Stimulated activated CD8-positive, alpha-beta memory T cell treated with anti-CD3 and anti-CD28 coated beads, Interleukin-4, amount 100 ng/mL, for 48 hours (primary cell): Measurements from ENCODE around the gene DPYD.

ENCODE experiments used
- DNase-seq: peaks from one replicate; pipeline ENCODE4 v3.0.0-alpha.2; 2020

Gene DPYD

GRCh38 chr1:97123717-97124431, 797.0 kb downstream of the DPYD start:
- no peak for DNase-seq

DNA sequence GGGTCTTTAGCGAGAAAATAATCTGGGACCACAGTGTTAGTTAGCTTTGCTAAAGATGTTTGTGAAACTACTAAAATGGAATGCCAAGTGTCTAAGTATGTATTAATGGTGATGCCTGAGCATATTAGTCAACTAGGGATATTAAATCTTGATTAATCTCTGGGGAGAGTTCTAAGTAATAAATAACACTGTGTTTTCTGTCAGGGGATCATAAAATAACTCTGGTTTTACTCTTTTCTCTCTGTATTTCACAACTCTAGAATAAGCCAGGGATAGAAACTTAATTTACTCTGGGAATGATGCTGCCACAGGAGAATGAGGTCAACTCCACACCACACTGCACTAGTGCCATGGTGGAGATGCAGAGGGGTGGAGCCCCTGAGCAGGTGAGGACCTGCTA, 800.0 kb downstream of the DPYD start:
- DNase-seq = no peak

DNA sequence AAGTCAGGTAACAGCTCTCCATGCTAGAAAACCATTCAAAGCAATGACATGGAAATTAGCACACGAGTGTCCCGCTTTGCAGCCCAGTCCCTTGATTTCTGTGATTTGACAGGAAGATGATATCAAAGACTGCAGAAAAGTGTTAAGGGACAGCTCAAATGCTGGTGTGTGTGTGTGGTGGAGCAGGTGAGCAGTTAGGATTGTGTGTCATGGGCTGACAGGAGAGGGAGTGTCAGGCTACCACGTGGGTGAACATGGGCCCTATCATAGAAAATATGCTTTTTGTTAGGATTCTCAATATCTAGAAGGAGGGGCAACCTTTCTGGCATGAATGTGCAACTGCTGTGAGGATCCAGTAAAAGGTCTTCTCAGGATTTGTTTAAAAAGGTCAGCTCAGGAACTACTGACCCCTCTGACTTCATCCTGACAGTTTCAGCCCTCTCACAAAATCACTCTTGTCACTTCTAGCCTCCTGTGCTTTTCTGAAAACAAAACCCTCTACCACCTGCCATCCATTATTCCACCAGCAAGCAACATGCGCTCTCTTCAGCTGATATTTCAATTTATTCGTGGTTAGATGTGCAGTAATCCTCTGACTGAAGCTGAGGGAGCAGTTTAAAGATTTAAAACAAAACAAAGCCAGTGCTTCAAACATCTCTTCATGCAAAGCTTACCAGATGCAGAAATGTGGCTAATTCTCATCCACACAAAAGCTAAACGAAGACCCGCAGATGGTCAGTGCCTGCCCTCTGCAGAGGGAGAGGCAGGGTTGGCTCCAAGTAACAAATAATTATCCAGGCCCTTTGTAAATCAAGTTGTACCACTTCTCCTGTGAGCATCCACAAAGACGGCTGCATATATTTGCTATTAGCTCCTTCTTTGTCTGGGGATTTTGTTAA, 801.3 kb downstream of the DPYD start:
- DNase-seq = no peak

DNA sequence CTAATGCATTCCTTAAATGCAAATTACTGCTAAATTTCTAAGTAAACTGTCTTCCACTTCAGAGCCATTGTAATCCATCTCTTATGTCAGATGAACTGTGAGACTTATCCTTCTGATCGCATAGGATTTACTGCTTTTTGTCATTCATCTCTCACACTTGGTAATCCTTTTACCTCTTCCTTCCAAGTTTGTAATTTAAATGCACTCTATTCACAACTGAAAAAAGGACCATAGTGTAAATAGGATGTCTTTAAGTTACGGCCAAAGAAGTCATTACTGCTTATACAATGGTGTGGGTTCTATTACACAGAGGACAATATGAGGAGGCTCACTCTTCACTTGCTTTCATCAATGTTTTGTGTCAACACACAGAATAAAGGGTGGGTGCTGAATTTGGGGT, 806.0 kb downstream of the DPYD start:
- DNase-seq = no peak

GRCh38 chr1:97112442-97112841, 808.4 kb downstream of the DPYD start:
- DNase-seq = no peak

- no peak for DNase-seq
These were observed 812.7 kb downstream of the DPYD start for GRCh38 chr1:97108179-97108578.

GRCh38 chr1:97105531-97105930, 815.3 kb downstream of the DPYD start:
- no peak for DNase-seq

DNA sequence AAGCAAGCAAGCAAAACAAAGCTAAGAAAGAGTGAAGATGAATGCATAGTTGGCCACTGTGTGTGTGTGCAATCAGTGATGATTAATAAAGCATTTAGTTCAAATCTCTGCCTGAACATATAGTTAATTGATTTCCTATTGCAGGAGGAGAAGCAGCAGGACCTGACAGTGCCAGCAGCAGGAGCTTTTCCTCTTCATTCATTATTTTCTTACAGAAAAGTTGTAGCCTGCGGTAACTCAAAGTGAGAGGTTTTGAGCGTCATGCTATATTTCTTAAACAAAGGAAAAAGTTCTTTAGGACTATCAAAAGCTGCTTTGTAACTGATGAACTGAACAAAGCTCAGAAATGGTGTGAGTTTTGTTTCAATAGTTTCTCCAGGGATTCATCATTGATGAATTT, 819.3 kb downstream of the DPYD start:
- DNase-seq = no peak

DNA sequence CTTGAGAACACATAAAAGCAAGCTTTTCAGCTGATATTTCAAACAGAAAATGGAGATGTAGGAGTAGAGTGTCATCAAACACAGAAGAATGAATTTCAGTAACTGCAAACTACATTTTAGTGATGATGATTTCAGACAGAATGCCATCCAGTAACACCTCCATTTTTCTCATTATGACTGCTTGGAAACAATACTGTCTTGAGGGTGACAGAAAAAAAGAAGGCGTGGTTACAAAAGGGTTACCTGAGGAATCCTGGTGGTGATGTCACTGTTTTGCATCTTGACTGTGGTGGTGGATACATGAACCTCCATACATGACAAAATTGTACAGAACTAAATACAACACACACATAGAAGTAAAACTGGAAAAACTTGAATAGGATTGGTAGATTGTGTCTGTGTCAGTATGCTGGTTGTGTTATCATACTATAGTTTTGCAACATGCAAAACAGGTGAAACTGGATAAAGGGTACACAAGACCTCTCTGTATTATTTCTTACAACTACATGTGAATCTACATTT, 823.4 kb downstream of the DPYD start:
- no peak for DNase-seq

DNA sequence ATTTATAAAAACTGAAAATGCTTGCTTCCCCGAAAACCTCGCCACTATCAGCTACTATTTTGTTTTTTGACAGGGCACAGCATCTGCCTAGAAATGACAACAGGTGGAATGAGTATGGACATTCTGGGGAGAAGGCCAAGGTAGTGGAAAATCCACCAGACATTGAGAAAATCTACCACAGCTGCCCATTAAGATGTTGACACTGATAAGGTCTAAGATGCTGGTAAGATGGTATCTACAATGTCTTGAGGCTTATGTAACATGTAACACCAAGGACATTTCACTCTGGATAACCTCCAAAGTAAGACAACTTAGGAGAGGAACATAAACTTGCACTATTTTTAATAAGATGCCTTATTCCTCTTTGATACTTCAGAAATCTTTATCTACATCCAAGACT, 825.1 kb downstream of the DPYD start:
- no peak for DNase-seq

DNA sequence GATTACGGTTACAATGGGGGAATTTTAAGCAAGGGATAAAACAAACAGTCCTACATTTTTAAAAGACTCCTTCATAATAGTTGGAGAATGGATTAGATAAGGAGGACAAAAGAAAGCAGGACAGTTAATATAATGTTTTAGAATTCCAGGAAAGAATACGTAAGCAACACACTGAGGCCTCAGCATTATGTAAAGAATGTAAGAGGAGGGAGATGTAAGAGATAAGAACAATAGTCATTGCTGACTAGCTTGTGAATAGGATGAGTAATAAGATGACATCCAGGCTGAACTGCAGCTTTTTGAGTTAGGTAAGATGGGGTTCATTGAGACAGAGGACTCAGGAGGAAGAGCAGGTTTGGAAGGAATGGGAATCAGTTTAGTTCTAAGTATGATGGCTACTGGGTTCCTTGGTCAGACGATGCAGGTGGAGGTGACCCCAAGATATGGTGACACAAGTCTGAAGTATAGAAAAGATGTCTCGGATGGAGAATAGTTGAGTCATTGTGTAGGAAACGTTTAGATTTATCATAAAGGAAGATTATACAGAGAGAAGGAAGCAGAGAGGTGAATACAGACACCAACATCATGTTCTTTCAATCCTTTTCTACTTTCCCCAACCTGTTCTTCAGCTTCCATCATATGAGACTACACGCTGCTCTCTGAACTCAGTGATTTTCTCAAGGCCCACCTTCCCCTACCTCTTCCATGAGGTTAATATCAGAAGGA, 826.4 kb downstream of the DPYD start:
- no peak for DNase-seq

- DNase-seq = no peak
These were observed 827.1 kb downstream of the DPYD start for GRCh38 chr1:97093741-97094140.

DNA sequence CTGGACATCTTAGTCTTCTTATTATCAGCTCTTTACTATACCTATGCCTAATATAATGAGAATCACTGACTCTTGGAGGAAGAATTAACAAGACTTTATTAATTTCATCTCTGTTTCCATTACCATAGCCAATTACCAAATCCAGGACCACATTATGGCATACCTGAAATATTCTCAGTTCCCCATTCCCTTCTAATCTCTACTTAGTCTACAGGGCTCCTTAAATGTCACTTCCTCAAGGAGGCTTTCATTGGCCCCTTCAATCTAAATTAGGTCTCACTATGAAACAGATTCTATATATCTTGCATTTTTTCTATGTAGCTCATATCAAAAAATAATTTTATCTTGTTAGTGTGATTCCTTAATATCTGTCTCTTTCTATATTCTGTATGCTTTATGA, 828.0 kb downstream of the DPYD start:
- DNase-seq = no peak

DNA sequence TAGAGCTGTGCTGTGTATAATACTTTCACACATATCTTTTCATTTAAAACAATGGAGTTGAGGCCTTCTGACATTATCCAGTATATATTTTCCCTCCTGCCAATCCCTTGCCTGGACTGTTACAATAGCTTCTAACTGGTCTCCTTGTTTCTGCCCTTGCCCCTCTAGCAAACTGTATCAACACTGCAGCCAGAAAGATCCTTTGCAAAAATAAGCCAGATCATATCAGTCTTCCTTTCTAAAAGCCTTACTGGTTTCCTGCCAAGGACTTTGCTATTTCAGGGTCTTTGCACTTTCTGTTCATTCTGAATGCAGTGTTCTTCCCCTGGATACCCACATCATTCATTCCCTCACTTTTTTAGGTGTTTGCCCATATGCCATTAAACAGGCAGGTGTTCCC, 829.2 kb downstream of the DPYD start:
- no peak for DNase-seq

GRCh38 chr1:97091263-97091662, 829.6 kb downstream of the DPYD start:
- no peak for DNase-seq

DNA sequence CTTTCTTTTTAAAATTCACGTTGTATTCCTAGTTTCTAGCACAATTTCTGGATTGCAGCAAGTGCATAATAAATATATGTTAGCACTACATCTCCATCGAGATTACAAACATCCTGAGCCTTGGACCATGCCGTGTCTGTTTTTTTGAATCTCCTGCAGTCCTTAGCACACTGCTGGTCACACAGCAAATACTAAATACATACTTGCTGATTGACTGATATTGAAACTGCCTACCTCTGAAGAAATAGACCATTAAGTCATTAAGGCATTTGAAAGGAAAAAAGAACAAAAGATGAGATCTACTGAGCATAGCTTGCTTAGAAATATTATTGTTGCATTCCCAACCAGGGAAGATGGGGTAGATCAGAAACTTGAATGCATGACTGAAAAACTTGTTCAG, 830.1 kb downstream of the DPYD start:
- no peak for DNase-seq

- DNase-seq = no peak
These were observed 831.7 kb downstream of the DPYD start for GRCh38 chr1:97089173-97089572.

DNA sequence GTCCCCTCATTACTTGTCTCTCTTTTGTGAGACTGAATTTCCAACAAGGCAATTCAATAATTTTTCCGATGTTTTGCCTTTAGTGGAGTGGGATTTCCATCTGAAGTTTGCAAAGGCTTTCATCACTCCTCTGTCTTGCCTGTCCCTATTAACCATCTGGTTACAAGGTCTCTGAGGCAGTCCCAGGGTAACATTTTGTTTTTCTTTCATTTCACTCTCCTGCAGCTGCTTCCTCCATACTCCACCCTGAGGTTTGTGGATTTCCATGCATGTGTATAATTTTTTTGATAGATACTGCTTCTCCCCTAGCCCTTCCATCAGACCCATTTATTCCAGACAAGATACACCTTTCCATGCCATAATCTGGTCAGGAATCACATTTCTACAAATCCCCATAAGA, 832.4 kb downstream of the DPYD start:
- DNase-seq = no peak

- no peak for DNase-seq
These were observed 836.3 kb downstream of the DPYD start for GRCh38 chr1:97084546-97084945.

DNA sequence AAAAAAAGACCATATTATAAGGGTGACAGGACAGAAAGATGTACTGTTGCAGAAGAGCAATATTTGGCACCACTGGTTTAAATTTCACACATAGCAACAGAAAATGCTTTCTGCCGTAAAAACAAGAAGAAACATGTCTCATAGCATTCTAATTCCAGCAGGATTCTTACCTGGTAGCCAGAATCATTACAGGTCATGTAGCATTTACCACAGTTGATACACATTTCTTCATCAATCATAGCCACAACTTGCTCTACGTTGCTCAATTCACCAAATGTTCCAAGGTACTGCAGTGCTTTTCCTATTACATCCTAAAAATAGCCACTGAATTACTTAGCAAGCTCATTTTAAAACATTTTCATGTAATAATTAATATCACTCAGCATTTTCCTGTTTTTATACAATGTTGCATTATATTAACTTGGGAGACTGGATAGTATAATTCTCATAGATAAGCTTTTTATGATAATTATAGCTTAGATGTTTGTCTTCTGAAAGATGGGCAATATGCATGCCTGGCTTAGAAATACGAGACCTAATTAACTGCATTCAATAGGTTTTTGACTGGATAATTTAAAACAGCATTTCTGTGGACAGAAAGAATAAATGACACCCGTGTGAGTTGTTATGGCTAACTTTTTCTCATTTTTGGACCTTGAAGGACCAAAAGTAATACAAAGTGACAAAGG, 838.5 kb downstream of the DPYD start:
- no peak for DNase-seq

- DNase-seq = no peak
These were observed 842.0 kb downstream of the DPYD start for GRCh38 chr1:97078872-97079271.

DNA sequence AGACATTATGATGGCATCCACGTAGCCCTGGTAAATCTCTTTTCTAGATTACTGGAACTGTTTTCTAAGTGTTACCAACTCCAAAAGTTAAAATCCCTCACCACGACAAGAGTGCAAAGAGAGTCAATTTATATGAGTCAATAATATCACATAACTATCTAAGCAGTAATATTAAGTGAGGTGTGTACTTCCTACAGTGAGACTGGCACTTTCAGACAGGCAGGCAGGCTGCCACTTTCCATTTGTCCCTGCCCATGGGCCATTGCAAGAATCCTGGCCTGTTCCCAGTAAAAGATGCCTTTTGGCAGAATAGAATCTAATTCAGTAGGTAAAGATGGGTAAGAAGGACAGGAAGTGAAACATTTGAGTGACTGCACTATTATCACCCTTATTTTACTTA, 843.6 kb downstream of the DPYD start:
- no peak for DNase-seq

DNA sequence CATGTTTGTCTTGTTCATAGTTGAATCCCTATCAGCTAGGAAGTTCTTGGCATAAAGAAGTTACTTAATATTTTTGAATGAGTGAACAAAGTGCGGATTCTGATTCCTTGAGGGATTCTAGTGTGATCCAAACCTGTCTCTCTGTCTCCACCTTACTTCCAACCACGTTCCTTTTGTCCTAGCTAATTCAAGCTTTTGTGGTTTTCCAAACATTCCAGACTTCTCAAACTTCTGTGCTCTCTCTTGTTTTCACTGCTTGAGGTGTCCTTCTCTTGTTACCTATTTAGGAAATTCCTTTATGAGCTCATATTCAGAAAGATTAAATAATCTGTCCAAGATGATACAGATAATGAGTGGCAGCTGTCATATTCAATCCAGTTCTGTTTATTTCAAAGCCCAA, 846.1 kb downstream of the DPYD start:
- DNase-seq = no peak
